Endothelial cell of umbilical vein (primary cell): Measurements from ENCODE around the gene ATP2A2. TPM values are rescaled to one million over a fixed set of nuclear protein-coding genes. Genes with fewer than 3 reads are reported as not detected.
A peak's percentile ranks its signal among the peaks of the same experiment; 100 is the strongest.

Experiments used
- BruUV-seq: library from RNA; stranded (reverse); fragments of 400-500 nt; replicated peaks from 2 replicates; lab custom pipeline; 2021; lab: Mats Ljungman, UMichigan
- CTCF ChIA-PET: fragments of 300-600, 350-600 bp; sonication (Branson Sonifier 250); formaldehyde crosslinking; loops from one replicate; lab custom pipeline; 2021; ENCODE audit warnings: antibody characterized with exemption, inconsistent platforms; lab: Charles Lee
- POLR2A ChIA-PET: fragments of 300-600, 350-600 bp; sonication (Branson Sonifier 250); formaldehyde crosslinking; loops from one replicate; lab custom pipeline; 2021; ENCODE audit warnings: antibody characterized with exemption, inconsistent platforms; lab: Charles Lee
- DNase-seq: peaks from one replicate; pipeline ENCODE4 v3.0.0-alpha.2; 2011; ENCODE audit warnings: low read depth, low spot score
- FAIRE-seq: peaks from 2 replicates; lab custom pipeline; 2011; peaks lifted over from hg19 to GRCh38; lab: Jason Lieb, UNC
- H2AFZ ChIP-seq: 2 replicates; pipeline ENCODE4 v1.6.0; 2012; ENCODE audit warnings: low read depth, low read length, control low read depth, inconsistent platforms
- H3K27ac ChIP-seq: 2 replicates; pipeline ENCODE4 v1.5.1; 2011; ENCODE audit warnings: low read depth, mild to moderate bottlenecking, control low read depth, low read length, moderate library complexity; ENCODE audit not compliant: insufficient read depth
- H3K27me3 ChIP-seq, 2 experiments: 2 replicates each; pipeline versions ENCODE4 v1.6.0 to v1.6.1; 2011; ENCODE audit warnings: low read length in 2 of 2, mixed read lengths in 1 of 2; ENCODE audit not compliant: control insufficient read depth in 2 of 2, insufficient read depth in 2 of 2
- H3K36me3 ChIP-seq, 2 experiments: 2 replicates in 1 of 2; 3 replicates in 1 of 2; pipeline ENCODE4 v1.5.1; 2011; ENCODE audit warnings: low read length in 2 of 2, mild to moderate bottlenecking in 1 of 2, moderate library complexity in 1 of 2; ENCODE audit not compliant: control insufficient read depth in 2 of 2, insufficient read depth in 2 of 2; ENCODE audit errors: extremely low read depth in 1 of 2
- H3K4me1 ChIP-seq: 3 replicates; pipeline ENCODE4 v1.5.1; 2011; ENCODE audit warnings: mild to moderate bottlenecking, low read length; ENCODE audit not compliant: control insufficient read depth, insufficient read depth; ENCODE audit errors: extremely low read depth
- H3K4me2 ChIP-seq: 2 replicates; pipeline ENCODE4 v1.6.1; 2011; ENCODE audit warnings: low read length, control low read depth, mixed read lengths; ENCODE audit not compliant: insufficient read depth
- H3K4me3 ChIP-seq, 3 experiments: fragments of 200-600 bp in 1 of 3; sonication (generic), shearing (Covaris generic) in 1 of 3; replicated peaks in 1 of 3; 2 replicates each; pipeline ENCODE4 v1.5.1; 2011 to 2016; ENCODE audit warnings: control low read depth in 3 of 3, low read length in 3 of 3, mild to moderate bottlenecking in 2 of 3, inconsistent platforms in 1 of 3, low read depth in 1 of 3, moderate library complexity in 1 of 3; ENCODE audit not compliant: insufficient read depth in 1 of 3
- H3K79me2 ChIP-seq: 2 replicates; pipeline ENCODE4 v1.6.0; 2012; ENCODE audit warnings: low read length, inconsistent platforms; ENCODE audit not compliant: control insufficient read depth, insufficient read depth
- H3K9ac ChIP-seq: replicated peaks from 2 replicates; pipeline ENCODE3; 2011; ENCODE audit warnings: low read length, control low read depth; ENCODE audit not compliant: insufficient read depth; ENCODE audit errors: extremely low read depth
- H3K9me1 ChIP-seq: replicated peaks from 3 replicates; pipeline ENCODE4 v1.6.0; 2011; ENCODE audit warnings: mild to moderate bottlenecking, low read length; ENCODE audit not compliant: control insufficient read depth, insufficient read depth; ENCODE audit errors: extremely low read depth
- H3K9me3 ChIP-seq: replicated peaks from 2 replicates; pipeline ENCODE4 v1.5.1; 2012; ENCODE audit warnings: low read length, inconsistent platforms; ENCODE audit not compliant: control insufficient read depth, insufficient read depth
- H4K20me1 ChIP-seq: replicated peaks from 2 replicates; pipeline ENCODE3; 2011; ENCODE audit warnings: mild to moderate bottlenecking, low read length; ENCODE audit not compliant: control insufficient read depth, insufficient read depth; ENCODE audit errors: extremely low read depth
- EZH2 ChIP-seq: IDR thresholded peaks from 2 replicates; pipeline ENCODE4 v1.6.1; 2012; ENCODE audit warnings: borderline replicate concordance, low read depth, mild to moderate bottlenecking, moderate library complexity, low read length, inconsistent platforms; ENCODE audit not compliant: severe bottlenecking
- GATA2 ChIP-seq: IDR thresholded peaks from 2 replicates; pipeline ENCODE4 v1.7.0; 2011; ENCODE audit warnings: low read depth, mild to moderate bottlenecking, moderate library complexity, mixed read lengths, low read length; ENCODE audit not compliant: insufficient read length, insufficient read depth
- MYC ChIP-seq: IDR thresholded peaks from one replicate; pipeline ENCODE4 v1.6.1; 2011; ENCODE audit warnings: mild to moderate bottlenecking, low read depth, low read length
- POLR2A ChIP-seq: IDR thresholded peaks from 2 replicates; pipeline ENCODE4 v1.6.1; 2012; ENCODE audit warnings: low read depth, mild to moderate bottlenecking, control low read depth, low read length
- POLR2AphosphoS5 ChIP-seq: IDR thresholded peaks from 2 replicates; pipeline ENCODE4 v1.6.1; 2012; ENCODE audit warnings: low read depth, mild to moderate bottlenecking, control low read depth, low read length, moderate library complexity; ENCODE audit not compliant: insufficient read depth
- dilution Hi-C: fragments of 300-500 bp; cut with MboI; formaldehyde crosslinking; loops from one replicate; pipeline ENCODE4 v1.15.0; 2019; ENCODE audit warnings: low sequenced_read_pairs; ENCODE audit not compliant: extremely low pct_ligation_motif_present
- intact Hi-C: fragments of 100-400 bp; cut with micrococcal nuclease; formaldehyde crosslinking; loops from one replicate; pipeline ENCODE4 v1.10.0; 2022
- polyA plus RNA-seq, 4 experiments: library from polyadenylated mRNA; depleted of rRNA in 3 of 4; stranded (reverse) in 3 of 4; unstranded in 1 of 4; fragments of >200 nt; gene quantifications; 2 replicates each; pipeline versions ENCODE4 v1.2.1 to v1.2.3, GENCODE V29; 2011 to 2012; ENCODE audit warnings: missing spikeins in 1 of 4
- total RNA-seq: library from RNA; stranded (reverse); gene quantifications from 2 replicates; pipeline ENCODE4 v1.2.3, GENCODE V29; 2021
- TF ChIP-seq, protein P1 (sequence below), 2 donors: IDR thresholded peaks; 1 replicate in 1 of 2; 2 replicates in 1 of 2; pipeline ENCODE4 v1.5.1; 2011; ENCODE audit warnings: low read length in 2 of 2, mild to moderate bottlenecking in 2 of 2, moderate library complexity in 2 of 2, control low read depth in 1 of 2, inconsistent platforms in 1 of 2, low read depth in 1 of 2; ENCODE audit not compliant: insufficient read depth in 1 of 2; ENCODE audit errors: extremely low read depth in 1 of 2

ATP2A2 gene
- total and polyA plus RNA-seq, 2 donors (not counting 3 experiments of a cell fraction or from before 2014, with no cell fraction given), result 102 to 239 TPM

GRCh38 chr12:110371408-110372055 lies 90.5 kb downstream of the ATP2A2 start:
- Histone ChIP-seq H3K36me3 (peaks cover 31 to 33% of the 10 kb centered on the region in 2 experiments), H3K4me2 (no peak overlapping the region), H3K79me2 (no peaks in the 10 kb centered on the region), H3K27ac (no peak overlapping the region), H4K20me1 (no peaks in the 10 kb centered on the region), H3K9ac (no peak overlapping the region), H3K9me3 (no peaks in the 10 kb centered on the region), H3K4me3 (no peak overlapping the region), H3K4me1 (no peaks in the 10 kb centered on the region), H3K9me1 (no peaks in the 10 kb centered on the region), H2AFZ (no peak overlapping the region), H3K27me3 (no peaks in the 10 kb centered on the region)
- FAIRE-seq, result no peak
- no peak for DNase-seq
- ChIA-PET POLR2A (interaction anchor here (0.5 kb wide), 1 partner anchor 41 kb away, joined by 3 read pairs; no protein-coding TSS in a partner anchor), CTCF (interaction anchor here (0.5 to 2.2 kb wide), 3 partner anchors 18 to 204 kb away, joined by 3 to 7 read pairs (median 7); no protein-coding TSS in a partner anchor)
- BruUV-seq, result no TSS peak
- dilution Hi-C loops (no loop called here), intact Hi-C loops (no loop called here)
- TF ChIP-seq POLR2AphosphoS5, result peak; percentile 13
- no peak for TF ChIP-seq GATA2
- TF ChIP-seq EZH2, result no peak
- TF ChIP-seq, protein P1, sequence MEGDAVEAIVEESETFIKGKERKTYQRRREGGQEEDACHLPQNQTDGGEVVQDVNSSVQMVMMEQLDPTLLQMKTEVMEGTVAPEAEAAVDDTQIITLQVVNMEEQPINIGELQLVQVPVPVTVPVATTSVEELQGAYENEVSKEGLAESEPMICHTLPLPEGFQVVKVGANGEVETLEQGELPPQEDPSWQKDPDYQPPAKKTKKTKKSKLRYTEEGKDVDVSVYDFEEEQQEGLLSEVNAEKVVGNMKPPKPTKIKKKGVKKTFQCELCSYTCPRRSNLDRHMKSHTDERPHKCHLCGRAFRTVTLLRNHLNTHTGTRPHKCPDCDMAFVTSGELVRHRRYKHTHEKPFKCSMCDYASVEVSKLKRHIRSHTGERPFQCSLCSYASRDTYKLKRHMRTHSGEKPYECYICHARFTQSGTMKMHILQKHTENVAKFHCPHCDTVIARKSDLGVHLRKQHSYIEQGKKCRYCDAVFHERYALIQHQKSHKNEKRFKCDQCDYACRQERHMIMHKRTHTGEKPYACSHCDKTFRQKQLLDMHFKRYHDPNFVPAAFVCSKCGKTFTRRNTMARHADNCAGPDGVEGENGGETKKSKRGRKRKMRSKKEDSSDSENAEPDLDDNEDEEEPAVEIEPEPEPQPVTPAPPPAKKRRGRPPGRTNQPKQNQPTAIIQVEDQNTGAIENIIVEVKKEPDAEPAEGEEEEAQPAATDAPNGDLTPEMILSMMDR (IDR thresholded peaks at IDR 0.05; ENCODE audit: extremely low read depth in 1 of 2, insufficient read depth in 1 of 2, low read depth in 1 of 2, low read length in 2 of 2), result no peak
- no peak for TF ChIP-seq POLR2A
- TF ChIP-seq MYC, result no peak
